CD4-positive, alpha-beta T cell treated with Interleukin-2 at 100 ng/mL for 4 hours (primary cell): Measurements from ENCODE around the gene ZGLP1.
A peak's percentile ranks its signal among the peaks of the same experiment; 100 is the strongest.

Experiments
- DNase-seq: peaks from one replicate; pipeline ENCODE4 v3.0.0-alpha.2; 2020; ENCODE audit warnings: low spot score

The ZGLP1 gene

GRCh38 chr19:10327793-10328192 lies 18.2 kb upstream of the ZGLP1 start:
- no peak for DNase-seq

DNA sequence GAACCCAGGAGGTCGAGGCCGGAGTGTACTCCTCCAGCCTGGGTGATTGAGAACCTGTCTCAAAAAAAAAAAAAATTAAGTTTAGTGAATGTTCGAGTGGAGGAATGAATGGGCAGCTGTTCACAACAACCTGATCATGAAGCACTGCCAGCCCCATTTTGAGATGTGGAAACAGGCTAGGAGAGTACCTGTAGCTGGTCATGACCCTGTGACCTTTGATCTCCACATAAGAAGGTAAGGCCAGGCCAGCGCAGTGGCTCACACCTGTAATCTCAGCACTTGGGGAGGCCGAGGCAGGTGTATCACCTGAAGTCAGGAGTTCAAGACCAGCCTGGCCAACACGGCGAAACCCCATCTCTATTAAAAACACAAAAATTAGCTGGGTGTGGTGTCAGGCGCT lies 16.1 kb upstream of the ZGLP1 start:
- no peak for DNase-seq

GRCh38 chr19:10321874-10322835 lies 12.5 kb upstream of the ZGLP1 start:
- no peak for DNase-seq

DNA sequence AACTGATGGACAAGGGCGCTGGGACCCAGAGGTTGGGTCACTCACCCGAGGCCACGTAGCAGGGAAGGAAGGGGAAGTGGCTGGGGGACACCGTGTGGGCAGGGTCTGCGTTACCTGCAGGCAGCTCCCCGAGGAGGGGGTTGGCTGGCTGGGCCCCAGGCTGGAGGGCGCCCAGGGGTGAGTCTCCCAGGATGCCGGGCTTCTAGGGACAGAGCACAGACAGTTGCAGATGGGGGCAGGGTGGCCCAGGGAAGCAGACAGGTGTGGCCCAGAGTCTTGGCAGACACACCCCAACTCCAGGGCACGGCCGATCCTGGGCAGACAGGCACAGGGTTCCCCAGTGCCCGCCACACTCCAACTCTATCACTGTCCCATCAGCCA lies 11.8 kb upstream of the ZGLP1 start:
- no peak for DNase-seq

DNA sequence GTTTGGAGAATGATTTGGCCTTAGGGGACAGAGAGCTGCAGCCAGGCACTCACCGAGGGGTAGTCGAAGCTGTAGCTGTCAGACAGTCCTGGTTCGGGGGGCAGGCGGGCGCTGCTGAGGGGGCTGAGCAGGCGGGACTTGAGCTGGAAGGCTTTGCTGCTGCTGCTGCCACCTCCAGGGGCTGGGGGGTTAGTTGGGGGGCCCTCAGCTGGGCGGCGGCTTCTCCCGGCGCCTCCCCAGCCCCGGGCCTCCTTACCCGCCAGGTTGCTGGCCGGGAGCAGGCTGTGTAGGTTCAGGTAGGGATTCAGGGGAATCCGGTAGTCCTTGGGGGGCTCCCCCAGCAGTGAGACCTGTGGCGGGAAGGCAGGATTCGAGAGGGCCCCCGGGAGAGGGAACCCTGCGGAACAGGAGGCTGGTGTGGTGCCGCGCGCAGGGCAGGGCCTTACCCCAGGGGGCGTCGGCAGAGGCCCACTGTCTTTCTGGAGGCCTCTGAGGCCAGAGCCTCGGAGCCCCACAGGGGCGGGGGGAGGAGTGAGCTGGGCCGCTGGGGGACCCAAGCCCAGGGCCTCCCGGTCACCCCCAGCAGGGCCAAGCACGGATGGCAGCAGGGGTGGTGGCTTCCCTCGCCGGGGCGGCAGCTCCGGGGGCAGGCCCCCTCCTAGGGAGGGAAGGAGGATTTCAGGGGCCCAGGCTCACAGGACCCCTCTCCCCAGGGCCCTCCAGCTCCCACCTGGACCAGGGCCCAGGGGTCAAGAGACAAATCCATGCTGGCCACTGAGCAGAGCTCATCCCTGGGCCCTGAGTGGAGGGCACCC lies 11.2 kb upstream of the ZGLP1 start:
- no peak for DNase-seq

- no peak for DNase-seq
These were observed 9.4 kb upstream of the ZGLP1 start for GRCh38 chr19:10318807-10319682.

- no peak for DNase-seq
These were observed 8.3 kb upstream of the ZGLP1 start for GRCh38 chr19:10317857-10318462.

GRCh38 chr19:10317045-10317856 lies 7.6 kb upstream of the ZGLP1 start:
- no peak for DNase-seq

GRCh38 chr19:10316229-10317044 lies 6.8 kb upstream of the ZGLP1 start:
- no peak for DNase-seq

- DNase-seq: peak; percentile 93
These were observed 6.0 kb upstream of the ZGLP1 start, which contains the start of gene FDX2 for GRCh38 chr19:10315335-10316214. Gene FDX2, minus strand, starts transcription at chr19:10316015. Its CDS starts 19 bp downstream, at chr19:10315996.

GRCh38 chr19:10306327-10306726 lies 3.3 kb downstream of the ZGLP1 start:
- DNase-seq: no peak

GRCh38 chr19:10305139-10305806 lies 4.3 kb downstream of the ZGLP1 start:
- no peak for DNase-seq

GRCh38 chr19:10299545-10300458 lies 9.8 kb downstream of the ZGLP1 start:
- DNase-seq: no peak

- DNase-seq: no peak
These were observed 13.6 kb downstream of the ZGLP1 start for GRCh38 chr19:10295847-10296591.

- DNase-seq: peak; percentile 75
These were observed 14.2 kb downstream of the ZGLP1 start for GRCh38 chr19:10295305-10295846.

GRCh38 chr19:10294368-10294697 lies 15.3 kb downstream of the ZGLP1 start:
- DNase-seq: no peak
